Measurements from ENCODE around the gene PADI6. TPM values are rescaled to one million over a fixed set of nuclear protein-coding genes. Genes with fewer than 3 reads are reported as not detected.

PADI6 gene
- total and polyA plus RNA-seq, 9 of the 15 experiments (the other 6 are each of a cell fraction or from before 2014, with no cell fraction given), result not detected

- TF ChIP-seq IRF2 (CRISPR knock-in tag; IDR thresholded peaks at IDR 0.05) (no peak), L3MBTL2 (IDR thresholded peaks at IDR 0.05) (no peak), DEAF1 (CRISPR knock-in tag; IDR thresholded peaks at IDR 0.05) (0 out of 2 replicates have a peak, but pooled peaks have one; percentile 18), CBX3 (IDR thresholded peaks at IDR 0.05; ENCODE audit: borderline replicate concordance in 1 of 2, low read length in 2 of 2) (no peak), DNMT1 (IDR thresholded peaks at IDR 0.05) (no peak), MYNN (IDR thresholded peaks at IDR 0.05) (no peak), MYNN (CRISPR knock-in tag; IDR thresholded peaks at IDR 0.05) (no peak), POLR2G (IDR thresholded peaks at IDR 0.05; ENCODE audit: low read depth, low read length) (no peak), CC2D1A (IDR thresholded peaks at IDR 0.05) (no peak), ATF7 (IDR thresholded peaks at IDR 0.05) (no peak), RCOR1 (IDR thresholded peaks at IDR 0.05; ENCODE audit: borderline replicate concordance in 1 of 2, low read depth in 2 of 2, low read length in 2 of 2) (peak; percentile 66 to 94; a peak in 3 of 4 replicates), SRSF7 (optimal IDR thresholded peaks at IDR 0.05; ENCODE audit: low read depth, low read length) (no peak), SLC30A9 (CRISPR knock-in tag; IDR thresholded peaks at IDR 0.05) (no peak), ZNF212 (CRISPR knock-in tag; IDR thresholded peaks at IDR 0.05) (no peak), CREB1 (IDR thresholded peaks at IDR 0.05) (no peak), CREB1 (CRISPR knock-in tag; IDR thresholded peaks at IDR 0.05) (no peak), YY1 (IDR thresholded peaks at IDR 0.05; ENCODE audit: borderline replicate concordance in 1 of 3, control insufficient read depth in 1 of 3, extremely low read depth in 1 of 3, insufficient read depth in 3 of 3, insufficient read length in 1 of 3, insufficient replicate concordance in 2 of 3, low read depth in 1 of 3, low read length in 2 of 3) (no peak), CBFA2T2 (conservative IDR thresholded peaks at IDR 0.05) (no peak), RNF2 (IDR thresholded peaks at IDR 0.05) (no peak), MXD1 (CRISPR knock-in tag; IDR thresholded peaks at IDR 0.05; ENCODE audit: borderline replicate concordance, poor library complexity, severe bottlenecking) (no peak), CEBPB (tag; IDR thresholded peaks at IDR 0.05) (no peak), TGIF2 (CRISPR knock-in tag; IDR thresholded peaks at IDR 0.05) (no peak)
- TF ChIP-seq, protein P1, sequence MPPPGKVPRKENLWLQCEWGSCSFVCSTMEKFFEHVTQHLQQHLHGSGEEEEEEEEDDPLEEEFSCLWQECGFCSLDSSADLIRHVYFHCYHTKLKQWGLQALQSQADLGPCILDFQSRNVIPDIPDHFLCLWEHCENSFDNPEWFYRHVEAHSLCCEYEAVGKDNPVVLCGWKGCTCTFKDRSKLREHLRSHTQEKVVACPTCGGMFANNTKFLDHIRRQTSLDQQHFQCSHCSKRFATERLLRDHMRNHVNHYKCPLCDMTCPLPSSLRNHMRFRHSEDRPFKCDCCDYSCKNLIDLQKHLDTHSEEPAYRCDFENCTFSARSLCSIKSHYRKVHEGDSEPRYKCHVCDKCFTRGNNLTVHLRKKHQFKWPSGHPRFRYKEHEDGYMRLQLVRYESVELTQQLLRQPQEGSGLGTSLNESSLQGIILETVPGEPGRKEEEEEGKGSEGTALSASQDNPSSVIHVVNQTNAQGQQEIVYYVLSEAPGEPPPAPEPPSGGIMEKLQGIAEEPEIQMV (tag; conservative IDR thresholded peaks at IDR 0.05; ENCODE audit: low read depth), result no peak
Observed at GRCh38 chr1:17335821-17336710, 35.9 kb upstream of the PADI6 start (continued).
